Measurements from ENCODE around the gene SATB2.

SATB2 gene

GRCh38 chr2:199419428-199419827 lies 38.3 kb downstream of the SATB2 start:
- Histone ChIP-seq H3K27me3 (ENCODE audit: insufficient read depth, low read length, poor library complexity) (no peaks in the 10 kb centered on the region), H3K36me3 (ENCODE audit: insufficient read depth, low read length) (no peaks in the 10 kb centered on the region), H4K20me1 (ENCODE audit: insufficient read depth, low read length) (no peaks in the 10 kb centered on the region), H3K4me1 (ENCODE audit: insufficient read depth, low read length) (no peaks in the 10 kb centered on the region), H3K27ac (ENCODE audit: low read length) (no peak overlapping the region), H2AFZ (ENCODE audit: low read depth, low read length) (no peak overlapping the region), H3K9me3 (ENCODE audit: insufficient read depth, low read length, severe bottlenecking) (no peaks in the 10 kb centered on the region), H3K4me3 (ENCODE audit: low read depth in 1 of 2, low read length in 2 of 2) (no peak overlapping the region), H3K4me2 (ENCODE audit: insufficient read depth, low read length) (no peak overlapping the region), H3K79me2 (ENCODE audit: insufficient read depth, low read length) (no peaks in the 10 kb centered on the region), H3K9ac (ENCODE audit: low read depth, low read length) (no peak overlapping the region)
- TF ChIP-seq EZH2 (IDR thresholded peaks at IDR 0.05; ENCODE audit: borderline replicate concordance, low read depth, low read length, severe bottlenecking) (no peak), CTCF (IDR thresholded peaks at IDR 0.05; ENCODE audit: borderline replicate concordance, extremely low read depth, low read length, poor library complexity, severe bottlenecking) (no peak)
- ATAC-seq (ENCODE audit: insufficient read depth, low read depth) (no peak), DNase-seq (no peak)

GRCh38 chr2:199414465-199414864 lies 43.3 kb downstream of the SATB2 start:
- Histone ChIP-seq H4K20me1 (ENCODE audit: insufficient read depth, low read length) (no peaks in the 10 kb centered on the region), H3K9ac (ENCODE audit: low read depth, low read length) (no peak overlapping the region), H3K9me3 (ENCODE audit: insufficient read depth, low read length, severe bottlenecking) (no peaks in the 10 kb centered on the region), H3K27me3 (ENCODE audit: insufficient read depth, low read length, poor library complexity) (no peaks in the 10 kb centered on the region), H3K4me2 (ENCODE audit: insufficient read depth, low read length) (no peak overlapping the region), H3K79me2 (ENCODE audit: insufficient read depth, low read length) (no peaks in the 10 kb centered on the region), H3K4me3 (ENCODE audit: low read depth in 1 of 2, low read length in 2 of 2) (no peak overlapping the region), H3K36me3 (ENCODE audit: insufficient read depth, low read length) (no peaks in the 10 kb centered on the region), H2AFZ (ENCODE audit: low read depth, low read length) (no peak overlapping the region), H3K4me1 (ENCODE audit: insufficient read depth, low read length) (no peaks in the 10 kb centered on the region), H3K27ac (ENCODE audit: low read length) (no peak overlapping the region)
- TF ChIP-seq CTCF (IDR thresholded peaks at IDR 0.05; ENCODE audit: borderline replicate concordance, extremely low read depth, low read length, poor library complexity, severe bottlenecking) (no peak), EZH2 (IDR thresholded peaks at IDR 0.05; ENCODE audit: borderline replicate concordance, low read depth, low read length, severe bottlenecking) (no peak)
- ATAC-seq (ENCODE audit: insufficient read depth, low read depth), result no peak
- no peak for DNase-seq

GRCh38 chr2:199414001-199414400 lies 43.7 kb downstream of the SATB2 start:
- Histone ChIP-seq H3K9me3 (ENCODE audit: insufficient read depth, low read length, severe bottlenecking) (no peaks in the 10 kb centered on the region), H2AFZ (ENCODE audit: low read depth, low read length) (no peak overlapping the region), H3K27ac (ENCODE audit: low read length) (no peak overlapping the region), H3K36me3 (ENCODE audit: insufficient read depth, low read length) (no peaks in the 10 kb centered on the region), H3K4me3 (ENCODE audit: low read depth in 1 of 2, low read length in 2 of 2) (no peak overlapping the region), H3K4me2 (ENCODE audit: insufficient read depth, low read length) (no peak overlapping the region), H3K9ac (ENCODE audit: low read depth, low read length) (no peak overlapping the region), H3K79me2 (ENCODE audit: insufficient read depth, low read length) (no peaks in the 10 kb centered on the region), H4K20me1 (ENCODE audit: insufficient read depth, low read length) (no peaks in the 10 kb centered on the region), H3K4me1 (ENCODE audit: insufficient read depth, low read length) (no peaks in the 10 kb centered on the region), H3K27me3 (ENCODE audit: insufficient read depth, low read length, poor library complexity) (no peaks in the 10 kb centered on the region)
- ATAC-seq (ENCODE audit: insufficient read depth, low read depth) (no peak), DNase-seq (no peak)
- TF ChIP-seq CTCF (IDR thresholded peaks at IDR 0.05; ENCODE audit: borderline replicate concordance, extremely low read depth, low read length, poor library complexity, severe bottlenecking) (no peak), EZH2 (IDR thresholded peaks at IDR 0.05; ENCODE audit: borderline replicate concordance, low read depth, low read length, severe bottlenecking) (no peak)
